Uterus (tissue), 4 donors: ENCODE results near the gene TTLL10. TPM values are rescaled to one million over a fixed set of nuclear protein-coding genes. Genes with fewer than 3 reads are reported as not detected.

Source experiments
- DNase-seq, 2 donors: peaks; one replicate each; pipeline ENCODE4 v3.0.0-alpha.2; 2019 to 2020
- H3K27ac ChIP-seq, 2 donors: fragments of 200-600 bp; sonication (generic); 1 replicate in 1 of 2; 2 replicates in 1 of 2; pipeline ENCODE4 v1.5.1; 2016 to 2018
- H3K27me3 ChIP-seq, 2 donors: fragments of 200-600 bp; sonication (generic); one replicate each; pipeline ENCODE4 v1.5.1; 2018 to 2019; ENCODE audit warnings: control low read depth in 1 of 2
- H3K36me3 ChIP-seq, 2 donors: fragments of 200-600 bp; sonication (generic); one replicate each; pipeline ENCODE4 v1.5.1; 2019; ENCODE audit warnings: control low read depth in 1 of 2
- H3K4me1 ChIP-seq, 2 donors: fragments of 200-600 bp; sonication (generic); one replicate each; pipeline ENCODE4 v1.5.1; 2018 to 2019; ENCODE audit warnings: control low read depth in 1 of 2
- H3K4me3 ChIP-seq, 2 donors: fragments of 200-600 bp; sonication (generic); 1 replicate in 1 of 2; 2 replicates in 1 of 2; pipeline ENCODE4 v1.5.1; 2018 to 2019; ENCODE audit warnings: mild to moderate bottlenecking in 1 of 2
- H3K9me3 ChIP-seq, 2 donors: fragments of 200-600 bp; sonication (generic); one replicate each; pipeline ENCODE4 v1.5.1; 2019; ENCODE audit warnings: control low read depth in 1 of 2
- POLR2A ChIP-seq, 2 donors: fragments of 450-650 bp; IDR thresholded peaks; one replicate each; pipeline ENCODE4 v1.6.1; 2016; ENCODE audit warnings: antibody characterized with exemption in 2 of 2, mild to moderate bottlenecking in 1 of 2, moderate library complexity in 1 of 2
- intact Hi-C: fragments of 100-400 bp; cut with DNase I; formaldehyde crosslinking; loops from one replicate; pipeline ENCODE4 v1.15.1; 2023; ENCODE audit warnings: low total_unique reads
- total RNA-seq, 4 donors: library from RNA; depleted of rRNA in 3 of 4; stranded (reverse); fragments of >200 nt in 3 of 4; gene quantifications; one replicate each; pipeline versions ENCODE4 v1.1.0 to v1.2.4, GENCODE V29; 2014 to 2023
- TF ChIP-seq, protein P1 (sequence below), 4 experiments: fragments of 200-600 bp in 2 of 4; fragments of 450-650 bp in 2 of 4; sonication (generic) in 2 of 4; IDR thresholded peaks; one replicate each; pipeline ENCODE4 v1.5.1; 2016 to 2019; ENCODE audit warnings: antibody characterized with exemption in 4 of 4, mild to moderate bottlenecking in 2 of 4, moderate library complexity in 1 of 4
- donor health status: DM: yes; HTN: yes; CAD: no.

TTLL10 gene, protein sequence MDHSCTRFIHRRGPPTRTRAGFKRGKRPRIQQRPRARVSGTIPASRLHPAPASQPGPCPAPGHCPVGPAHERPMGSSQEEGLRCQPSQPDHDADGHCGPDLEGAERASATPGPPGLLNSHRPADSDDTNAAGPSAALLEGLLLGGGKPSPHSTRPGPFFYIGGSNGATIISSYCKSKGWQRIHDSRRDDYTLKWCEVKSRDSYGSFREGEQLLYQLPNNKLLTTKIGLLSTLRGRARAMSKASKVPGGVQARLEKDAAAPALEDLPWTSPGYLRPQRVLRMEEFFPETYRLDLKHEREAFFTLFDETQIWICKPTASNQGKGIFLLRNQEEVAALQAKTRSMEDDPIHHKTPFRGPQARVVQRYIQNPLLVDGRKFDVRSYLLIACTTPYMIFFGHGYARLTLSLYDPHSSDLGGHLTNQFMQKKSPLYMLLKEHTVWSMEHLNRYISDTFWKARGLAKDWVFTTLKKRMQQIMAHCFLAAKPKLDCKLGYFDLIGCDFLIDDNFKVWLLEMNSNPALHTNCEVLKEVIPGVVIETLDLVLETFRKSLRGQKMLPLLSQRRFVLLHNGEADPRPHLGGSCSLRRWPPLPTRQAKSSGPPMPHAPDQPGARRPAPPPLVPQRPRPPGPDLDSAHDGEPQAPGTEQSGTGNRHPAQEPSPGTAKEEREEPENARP
- under 1 TPM in 2 of 4 donors, not detected in 2; 0.35 to 0.51 TPM for total RNA-seq

DNA sequence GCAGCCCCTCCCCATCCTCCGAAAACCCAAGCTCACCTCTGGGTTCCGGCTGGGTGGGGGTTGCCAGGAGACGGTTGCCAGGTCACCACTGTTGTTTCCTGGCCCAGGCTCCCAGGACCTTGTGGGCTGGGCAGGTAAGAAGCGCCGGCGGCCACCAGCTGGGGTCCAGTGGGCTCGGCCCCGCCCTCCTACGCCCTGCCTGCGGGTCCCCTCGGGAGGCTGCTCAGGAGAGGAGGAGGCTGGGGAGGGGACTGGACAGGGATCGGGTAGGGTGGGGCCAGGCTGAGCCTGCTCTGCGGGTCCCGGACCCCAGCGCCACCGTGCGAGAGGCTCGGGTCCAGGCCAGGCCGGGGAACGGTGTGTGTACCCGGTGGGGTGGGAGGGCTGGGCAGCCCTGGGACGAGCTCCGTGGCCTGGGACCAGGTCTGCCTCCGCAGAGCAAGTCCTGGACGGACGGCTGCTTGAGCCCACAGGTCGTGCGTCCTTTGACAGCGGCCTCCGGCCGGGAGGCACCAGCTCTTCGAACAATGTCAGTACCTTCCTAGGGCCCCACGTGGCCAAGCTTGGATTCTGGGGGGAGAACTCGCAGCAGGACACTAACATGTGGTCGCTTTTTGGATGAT lies at the start of gene TTLL10:
Gene TTLL10, plus strand, starts transcription at position 88 of the 623 bp plus-strand sequence. CDS start 5,336 bp downstream, outside the sequence.
- Histone ChIP-seq H3K36me3 (no peaks in the 10 kb centered on the region), H3K4me3 (no peak within 1 kb of the TSS), H3K4me1 (no peaks in the 10 kb centered on the region), H3K27me3 (peaks cover 10 to 19% of the 10 kb centered on the region in 2 donors), H3K9me3 (no peaks in the 10 kb centered on the region), H3K27ac (no peak within 1 kb of the TSS)
- DNase-seq = no peak
- intact Hi-C loops = no loop called here
- no peak for TF ChIP-seq POLR2A (IDR thresholded peaks at IDR 0.05)
- TF ChIP-seq, protein P1, sequence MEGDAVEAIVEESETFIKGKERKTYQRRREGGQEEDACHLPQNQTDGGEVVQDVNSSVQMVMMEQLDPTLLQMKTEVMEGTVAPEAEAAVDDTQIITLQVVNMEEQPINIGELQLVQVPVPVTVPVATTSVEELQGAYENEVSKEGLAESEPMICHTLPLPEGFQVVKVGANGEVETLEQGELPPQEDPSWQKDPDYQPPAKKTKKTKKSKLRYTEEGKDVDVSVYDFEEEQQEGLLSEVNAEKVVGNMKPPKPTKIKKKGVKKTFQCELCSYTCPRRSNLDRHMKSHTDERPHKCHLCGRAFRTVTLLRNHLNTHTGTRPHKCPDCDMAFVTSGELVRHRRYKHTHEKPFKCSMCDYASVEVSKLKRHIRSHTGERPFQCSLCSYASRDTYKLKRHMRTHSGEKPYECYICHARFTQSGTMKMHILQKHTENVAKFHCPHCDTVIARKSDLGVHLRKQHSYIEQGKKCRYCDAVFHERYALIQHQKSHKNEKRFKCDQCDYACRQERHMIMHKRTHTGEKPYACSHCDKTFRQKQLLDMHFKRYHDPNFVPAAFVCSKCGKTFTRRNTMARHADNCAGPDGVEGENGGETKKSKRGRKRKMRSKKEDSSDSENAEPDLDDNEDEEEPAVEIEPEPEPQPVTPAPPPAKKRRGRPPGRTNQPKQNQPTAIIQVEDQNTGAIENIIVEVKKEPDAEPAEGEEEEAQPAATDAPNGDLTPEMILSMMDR (IDR thresholded peaks at IDR 0.05) = no peak

DNA sequence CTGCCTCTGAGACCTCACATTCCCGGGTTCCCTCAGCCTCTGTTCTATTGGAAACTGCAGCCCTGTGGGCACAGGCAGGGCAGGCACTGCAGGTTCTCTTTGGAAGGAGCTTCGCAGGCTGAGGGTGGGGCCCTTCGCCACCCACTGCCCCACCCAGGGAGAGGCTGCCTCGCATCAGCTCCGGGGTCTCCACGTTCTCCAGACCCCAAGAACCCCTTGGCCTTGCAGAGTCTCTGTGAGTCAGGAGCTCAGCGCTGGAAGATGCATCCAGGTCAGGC lies 49.2 kb upstream of the TTLL10 start:
- DNase-seq = no peak
- intact Hi-C loops = no loop called here
- Histone ChIP-seq H3K4me3 (no peak overlapping the region), H3K36me3 (no peaks in the 10 kb centered on the region), H3K27me3 (no peaks in the 10 kb centered on the region), H3K4me1 (peaks cover 0 to 3% of the 10 kb centered on the region in 2 donors), H3K9me3 (no peaks in the 10 kb centered on the region), H3K27ac (no peak overlapping the region)
- TF ChIP-seq, protein P1 (IDR thresholded peaks at IDR 0.05) = no peak
- TF ChIP-seq POLR2A (IDR thresholded peaks at IDR 0.05) = no peak

DNA sequence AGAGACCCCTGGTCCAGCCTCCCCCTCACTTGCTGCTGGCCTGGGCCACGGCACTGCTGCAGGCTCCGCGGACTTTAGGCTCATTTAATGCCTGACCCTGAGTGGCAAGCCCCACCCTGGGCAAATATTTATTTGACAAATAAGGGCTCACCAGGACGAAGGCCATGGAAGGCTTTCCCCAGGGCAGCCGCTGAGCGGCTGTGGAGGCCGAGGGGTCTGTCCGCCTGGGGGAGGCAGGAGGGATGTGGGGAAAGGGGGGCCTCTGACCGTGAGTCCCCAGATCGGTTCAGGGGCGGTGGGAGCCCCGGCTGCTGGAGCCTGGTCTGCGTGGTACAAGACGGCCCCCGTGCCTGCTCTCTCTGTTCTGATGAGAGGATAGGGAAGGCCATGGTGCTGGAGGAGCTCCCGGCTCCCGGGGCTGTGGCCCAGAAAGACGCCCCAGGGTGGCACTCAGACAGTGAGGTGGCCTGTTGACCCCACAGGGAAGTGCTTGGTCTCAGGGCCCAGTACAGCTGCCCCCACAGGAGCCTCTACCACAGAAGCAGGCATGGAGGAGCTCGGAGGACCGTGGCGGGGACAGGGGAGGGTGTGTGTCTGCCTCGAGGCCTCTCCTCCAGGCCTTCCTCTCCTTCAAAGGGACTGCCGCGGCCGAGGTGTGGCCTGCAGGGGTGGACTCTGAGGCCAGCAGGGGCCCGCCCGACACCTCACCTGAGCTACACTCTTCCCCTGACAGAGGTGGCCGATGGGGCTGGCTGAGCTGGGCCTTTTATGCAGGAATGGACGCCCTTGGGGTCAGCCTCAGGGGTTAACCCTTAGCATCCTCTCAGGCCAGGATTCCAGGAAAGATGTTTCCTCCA lies 48.7 kb upstream of the TTLL10 start:
- intact Hi-C loops = no loop called here
- no peaks in the 10 kb centered on the region for H3K9me3 ChIP-seq
- peaks cover 0 to 3% of the 10 kb centered on the region in 2 donors for H3K4me1 ChIP-seq
- no peak for TF ChIP-seq POLR2A (IDR thresholded peaks at IDR 0.05)
- TF ChIP-seq, protein P1 (IDR thresholded peaks at IDR 0.05) = no peak
- H3K36me3 ChIP-seq = no peaks in the 10 kb centered on the region
- H3K27me3 ChIP-seq = no peaks in the 10 kb centered on the region
- no peak overlapping the region for H3K4me3 ChIP-seq
- no peak for DNase-seq
- H3K27ac ChIP-seq = no peak overlapping the region

DNA sequence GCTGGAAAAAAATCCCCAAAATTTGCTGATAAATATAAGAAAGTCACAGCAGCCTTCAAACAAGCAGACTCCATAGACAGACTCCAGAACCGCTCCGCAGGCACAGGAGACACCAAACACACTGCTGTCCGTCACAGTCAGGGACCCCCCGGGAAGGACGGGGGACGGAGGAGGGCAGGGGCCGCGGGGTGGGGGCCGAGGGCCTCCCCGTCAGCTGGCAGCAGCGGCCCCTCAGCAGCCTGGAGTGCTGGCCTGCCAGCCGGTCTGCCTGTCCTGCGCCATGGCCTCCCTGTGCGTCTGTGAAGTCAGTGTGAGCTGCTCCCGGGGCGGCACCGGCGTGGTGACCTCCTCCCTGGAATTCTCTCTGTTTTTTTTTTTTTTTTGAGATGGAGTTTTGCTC lies 47.7 kb upstream of the TTLL10 start:
- H3K9me3 ChIP-seq = no peaks in the 10 kb centered on the region
- DNase-seq = no peak
- H3K36me3 ChIP-seq = no peaks in the 10 kb centered on the region
- no peak overlapping the region for H3K27ac ChIP-seq
- peaks cover 0 to 3% of the 10 kb centered on the region in 2 donors for H3K4me1 ChIP-seq
- no peak overlapping the region for H3K4me3 ChIP-seq
- TF ChIP-seq, protein P1 (IDR thresholded peaks at IDR 0.05) = no peak
- no peak for TF ChIP-seq POLR2A (IDR thresholded peaks at IDR 0.05)
- H3K27me3 ChIP-seq = no peaks in the 10 kb centered on the region
- intact Hi-C loops = no loop called here
